Neuronal stem cell (in vitro differentiated cells): Measurements from ENCODE around the gene RNU6-9.

Experiments
- DNase-seq: peaks from one replicate; pipeline ENCODE4 v3.0.0-alpha.2; 2013; ENCODE audit warnings: low spot score
- H2AFZ ChIP-seq: one replicate; pipeline ENCODE4 v1.6.1; 2013; ENCODE audit warnings: mild to moderate bottlenecking, low read length, inconsistent platforms
- H2AK5ac ChIP-seq: 2 replicates; pipeline ENCODE4 v1.6.1; 2013; ENCODE audit warnings: low read depth, mild to moderate bottlenecking, inconsistent platforms, low read length, moderate library complexity, mixed read lengths
- H2BK120ac ChIP-seq: 2 replicates; pipeline ENCODE4 v1.6.1; 2013; ENCODE audit warnings: low read depth, mild to moderate bottlenecking, inconsistent platforms, low read length, moderate library complexity, mixed read lengths
- H2BK12ac ChIP-seq: one replicate; pipeline ENCODE4 v1.6.1; 2013; ENCODE audit warnings: low read length, inconsistent platforms
- H2BK15ac ChIP-seq: 2 replicates; pipeline ENCODE4 v1.6.1; 2013; ENCODE audit warnings: mild to moderate bottlenecking, low read length, inconsistent platforms, mixed read lengths
- H2BK5ac ChIP-seq: one replicate; pipeline ENCODE4 v1.6.1; 2013; ENCODE audit warnings: inconsistent platforms, mild to moderate bottlenecking, low read length, moderate library complexity
- H3K14ac ChIP-seq: one replicate; pipeline ENCODE4 v1.6.1; 2013; ENCODE audit warnings: low read length, inconsistent platforms
- H3K18ac ChIP-seq: 2 replicates; pipeline ENCODE4 v1.6.1; 2013; ENCODE audit warnings: low read length, inconsistent platforms
- H3K23ac ChIP-seq: 2 replicates; pipeline ENCODE4 v1.6.1; 2013; ENCODE audit warnings: low read depth, mild to moderate bottlenecking, mixed read lengths, low read length, inconsistent platforms; ENCODE audit not compliant: poor library complexity
- H3K27ac ChIP-seq: replicated peaks from 3 replicates; pipeline ENCODE4 v1.5.1; 2013; ENCODE audit warnings: low read length, inconsistent platforms
- H3K27me3 ChIP-seq, 3 experiments: 2 replicates each; pipeline ENCODE4 v1.6.1; 2013; ENCODE audit warnings: low read length in 3 of 3, mild to moderate bottlenecking in 2 of 3, inconsistent platforms in 1 of 3, low read depth in 1 of 3, mixed read lengths in 1 of 3, moderate library complexity in 1 of 3; ENCODE audit not compliant: control insufficient read depth in 3 of 3, insufficient read depth in 3 of 3
- H3K36me3 ChIP-seq, 2 donors: replicated peaks in 1 of 2; 2 replicates each; pipeline ENCODE4 v1.6.1; 2013; ENCODE audit warnings: low read length in 2 of 2; ENCODE audit not compliant: control insufficient read depth in 2 of 2, insufficient read depth in 2 of 2
- H3K4ac ChIP-seq: 2 replicates; pipeline ENCODE4 v1.6.1; 2013; ENCODE audit warnings: inconsistent platforms, mild to moderate bottlenecking, low read length, moderate library complexity
- H3K4me1 ChIP-seq, 2 donors: 1 replicate in 1 of 2; 2 replicates in 1 of 2; pipeline ENCODE4 v1.6.1; 2013; ENCODE audit warnings: low read length in 2 of 2, low read depth in 1 of 2; ENCODE audit not compliant: control insufficient read depth in 2 of 2, insufficient read depth in 1 of 2
- H3K4me2 ChIP-seq: one replicate; pipeline ENCODE4 v1.6.1; 2013; ENCODE audit warnings: mild to moderate bottlenecking, low read length, inconsistent platforms; ENCODE audit not compliant: insufficient read depth, poor library complexity, severe bottlenecking
- H3K4me3 ChIP-seq, 2 donors: 2 replicates each; pipeline ENCODE4 v1.5.1; 2013; ENCODE audit warnings: low read length in 2 of 2, mild to moderate bottlenecking in 2 of 2, inconsistent platforms in 1 of 2, moderate library complexity in 1 of 2
- H3K79me1 ChIP-seq: one replicate; pipeline ENCODE4 v1.6.1; 2013; ENCODE audit warnings: low read depth, mild to moderate bottlenecking, inconsistent platforms, low read length, moderate library complexity
- H3K9ac ChIP-seq: one replicate; pipeline ENCODE4 v1.6.1; 2013; ENCODE audit warnings: mild to moderate bottlenecking, low read depth, low read length, inconsistent platforms; ENCODE audit not compliant: poor library complexity
- H3K9me3 ChIP-seq, 2 donors: replicated peaks in 1 of 2; 2 replicates each; pipeline versions ENCODE3 to v1.6.1; 2013; ENCODE audit warnings: low read length in 2 of 2, mild to moderate bottlenecking in 2 of 2, inconsistent platforms in 1 of 2, low read depth in 1 of 2, mixed read lengths in 1 of 2, moderate library complexity in 1 of 2; ENCODE audit not compliant: control insufficient read depth in 2 of 2, insufficient read depth in 1 of 2
- H4K8ac ChIP-seq: one replicate; pipeline ENCODE4 v1.6.1; 2013; ENCODE audit warnings: low read depth, mild to moderate bottlenecking, inconsistent platforms, low read length, moderate library complexity
- H4K91ac ChIP-seq: one replicate; pipeline ENCODE4 v1.6.1; 2013; ENCODE audit warnings: low read length, low read depth, mild to moderate bottlenecking, inconsistent platforms; ENCODE audit not compliant: poor library complexity
- WGBS, 2 donors: extraction: QIAGEN DNeasy Blood & Tissue Kit; methylation state at CpG; one replicate each; pipeline ENCODE4 v1.1.7; 2013; ENCODE audit warnings: missing lambda C conversion rate in 2 of 2, mixed read lengths in 1 of 2; ENCODE audit not compliant: insufficient read length in 2 of 2, insufficient replicate concordance in 1 of 2; ENCODE audit errors: extremely low coverage in 2 of 2; 5-methylcytosine and 5-hydroxymethylcytosine counted together

RNU6-9 gene

GRCh38 chr19:925526-926322 lies 32.4 kb downstream of the RNU6-9 start, which contains the start of gene ARID3A:
ARID3A (plus strand) TSS chr19:926035; CDS start chr19:929529, 3,494 bp downstream.
- Histone ChIP-seq H3K4me2 (peak within 1 kb of the TSS; percentile 80), H3K18ac (peak within 1 kb of the TSS; percentile 96), H3K14ac (peak within 1 kb of the TSS; percentile 75), H4K8ac (peak within 1 kb of the TSS; percentile 43), H2BK12ac (peak within 1 kb of the TSS; percentile 94), H3K27ac (peak within 1 kb of the TSS; percentile 63), H2BK5ac (peak within 1 kb of the TSS; percentile 98), H2BK120ac (peak within 1 kb of the TSS; percentile 89), H2BK15ac (peak within 1 kb of the TSS; percentile 95), H3K4me1 (peaks cover 7 to 10% of the 10 kb centered on the region in 2 donors), H3K4ac (no peak within 1 kb of the TSS), H3K9me3 (no peaks in the 10 kb centered on the region), H2AK5ac (peak within 1 kb of the TSS; percentile 99), H3K4me3 (peak within 1 kb of the TSS; percentile 97 to 98), H3K23ac (peak within 1 kb of the TSS; percentile 93), H3K27me3 (peaks cover 0 to 9% (median 0%) of the 10 kb centered on the region in 3 experiments), H2AFZ (peak within 1 kb of the TSS; percentile 97), H4K91ac (no peak within 1 kb of the TSS), H3K36me3 (peaks cover 11 to 29% of the 10 kb centered on the region in 2 donors), H3K79me1 (peaks cover 10% of the 10 kb centered on the region), H3K9ac (peak within 1 kb of the TSS; percentile 93)
- WGBS, 2 donors = no CpG with 5 or more reads among the region's 97 CpGs
- DNase-seq = peak; percentile 84

- peaks cover 0 to 4% (median 0%) of the 10 kb centered on the region in 3 experiments for H3K27me3 ChIP-seq
- peak overlapping the region; percentile 98 for H2BK5ac ChIP-seq
- peaks cover 10% of the 10 kb centered on the region for H3K79me1 ChIP-seq
- peak overlapping the region; percentile 80 for H3K4me2 ChIP-seq
- H2BK15ac ChIP-seq = peak overlapping the region; percentile 81
- peak overlapping the region; percentile 63 for H3K27ac ChIP-seq
- peaks cover 12 to 29% of the 10 kb centered on the region in 2 donors for H3K36me3 ChIP-seq
- peak overlapping the region; percentile 99 for H2AK5ac ChIP-seq
- H3K4me3 ChIP-seq = peak overlapping the region; percentile 97 to 98
- H3K9ac ChIP-seq = peak overlapping the region; percentile 93
- peaks cover 7 to 10% of the 10 kb centered on the region in 2 donors for H3K4me1 ChIP-seq
- H4K8ac ChIP-seq = no peak overlapping the region
- peak overlapping the region; percentile 91 for H3K18ac ChIP-seq
- no peaks in the 10 kb centered on the region for H3K9me3 ChIP-seq
- peak overlapping the region; percentile 81 for H2BK120ac ChIP-seq
- H2AFZ ChIP-seq = peak overlapping the region; percentile 97
- H3K23ac ChIP-seq = peak overlapping the region; percentile 80
- peak overlapping the region; percentile 10 for H2BK12ac ChIP-seq
- no CpG with 5 or more reads among the region's 21 CpGs for WGBS, 2 donors
- H4K91ac ChIP-seq = no peak overlapping the region
- DNase-seq = no peak
- H3K4ac ChIP-seq = no peak overlapping the region
- no peak overlapping the region for H3K14ac ChIP-seq
Observed at GRCh38 chr19:926323-926588, 33.0 kb downstream of the RNU6-9 start.

GRCh38 chr19:926589-927350 lies 33.5 kb downstream of the RNU6-9 start:
- Histone ChIP-seq H3K14ac (no peak overlapping the region), H3K9ac (peak overlapping the region; percentile 60), H3K36me3 (peaks cover 14 to 32% of the 10 kb centered on the region in 2 donors), H4K8ac (no peak overlapping the region), H2BK12ac (no peak overlapping the region), H3K4me2 (peak overlapping the region; percentile 80), H3K9me3 (no peaks in the 10 kb centered on the region), H2BK5ac (peak overlapping the region; percentile 98), H2BK120ac (peak overlapping the region; percentile 81), H2AFZ (peak overlapping the region; percentile 97), H3K27ac (peak overlapping the region; percentile 63), H2BK15ac (peak overlapping the region; percentile 49), H3K4me1 (peaks cover 7 to 10% of the 10 kb centered on the region in 2 donors), H3K23ac (no peak overlapping the region), H3K18ac (peak overlapping the region; percentile 91), H3K4ac (no peak overlapping the region), H3K79me1 (peaks cover 11% of the 10 kb centered on the region), H3K4me3 (peak overlapping the region; percentile 97 to 98), H2AK5ac (peak overlapping the region; percentile 99), H4K91ac (no peak overlapping the region), H3K27me3 (peaks cover 0 to 2% (median 0%) of the 10 kb centered on the region in 3 experiments)
- WGBS, 2 donors = no CpG with 5 or more reads among the region's 52 CpGs
- no peak for DNase-seq
